ENCODE data around the gene PNMA6F.

DNA sequence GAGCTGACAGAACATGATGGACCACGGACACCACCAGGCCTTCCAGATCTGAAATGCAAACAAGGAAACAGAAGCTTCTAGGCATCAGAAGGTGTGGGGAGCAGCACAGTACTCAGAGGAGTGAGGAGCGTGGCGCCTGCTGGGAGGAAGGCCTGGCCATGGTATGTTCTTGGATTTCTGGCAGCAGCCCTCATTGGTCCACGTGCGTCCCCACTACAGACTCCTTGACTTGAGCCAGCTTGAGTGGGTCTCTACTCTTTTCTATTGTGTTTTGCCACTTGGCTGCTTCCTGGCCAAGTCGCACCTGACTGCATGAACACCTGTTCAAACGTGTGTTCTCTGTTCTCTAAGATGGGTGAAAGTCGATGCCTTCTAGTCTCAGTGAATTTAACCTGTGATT, 30.4 kb upstream of the PNMA6F start:
- TF ChIP-seq, protein P1, sequence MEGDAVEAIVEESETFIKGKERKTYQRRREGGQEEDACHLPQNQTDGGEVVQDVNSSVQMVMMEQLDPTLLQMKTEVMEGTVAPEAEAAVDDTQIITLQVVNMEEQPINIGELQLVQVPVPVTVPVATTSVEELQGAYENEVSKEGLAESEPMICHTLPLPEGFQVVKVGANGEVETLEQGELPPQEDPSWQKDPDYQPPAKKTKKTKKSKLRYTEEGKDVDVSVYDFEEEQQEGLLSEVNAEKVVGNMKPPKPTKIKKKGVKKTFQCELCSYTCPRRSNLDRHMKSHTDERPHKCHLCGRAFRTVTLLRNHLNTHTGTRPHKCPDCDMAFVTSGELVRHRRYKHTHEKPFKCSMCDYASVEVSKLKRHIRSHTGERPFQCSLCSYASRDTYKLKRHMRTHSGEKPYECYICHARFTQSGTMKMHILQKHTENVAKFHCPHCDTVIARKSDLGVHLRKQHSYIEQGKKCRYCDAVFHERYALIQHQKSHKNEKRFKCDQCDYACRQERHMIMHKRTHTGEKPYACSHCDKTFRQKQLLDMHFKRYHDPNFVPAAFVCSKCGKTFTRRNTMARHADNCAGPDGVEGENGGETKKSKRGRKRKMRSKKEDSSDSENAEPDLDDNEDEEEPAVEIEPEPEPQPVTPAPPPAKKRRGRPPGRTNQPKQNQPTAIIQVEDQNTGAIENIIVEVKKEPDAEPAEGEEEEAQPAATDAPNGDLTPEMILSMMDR (IDR thresholded peaks at IDR 0.05), result no peak
- TF ChIP-seq EZH2 (IDR thresholded peaks at IDR 0.05), result no peak

All from neural progenitor cell (in vitro differentiated cells).